ENCODE data around the gene AGMO.

DNA sequence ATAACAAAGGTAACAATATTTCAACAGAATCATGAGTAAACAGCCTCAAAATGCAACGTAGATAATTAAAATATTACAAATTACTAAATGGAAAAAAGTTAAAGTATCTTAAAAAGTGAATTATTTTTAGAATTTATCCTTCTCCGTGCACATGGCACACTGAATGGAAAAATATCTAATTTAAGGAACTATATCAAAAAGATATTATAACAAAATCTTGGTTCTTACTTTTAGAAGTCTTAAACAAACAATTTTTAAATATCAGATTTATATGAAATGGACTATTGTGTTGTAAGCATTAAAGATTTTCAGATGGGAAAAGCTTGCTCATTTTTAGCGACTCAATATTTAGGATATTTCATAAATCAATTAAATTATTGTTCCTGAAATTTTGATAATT is 72.0 kb downstream of the AGMO start:
- TF ChIP-seq CTCF (IDR thresholded peaks at IDR 0.05 in 4 of 5, conservative IDR thresholded peaks at IDR 0.05 in 1 of 5) (no peak), POLR2A (IDR thresholded peaks at IDR 0.05) (no peak)
